Breast epithelium (tissue), 3 donors: ENCODE results near the gene ZG16.

Experiments
- CTCF ChIP-seq, 3 donors: fragments of 450-650 bp; IDR thresholded peaks; one replicate each; pipeline ENCODE4 v1.5.1; 2016 to 2017; ENCODE audit warnings: antibody characterized with exemption in 3 of 3, mild to moderate bottlenecking in 3 of 3, moderate library complexity in 3 of 3
- POLR2A ChIP-seq: fragments of 450-650 bp; IDR thresholded peaks from one replicate; pipeline ENCODE4 v1.6.1; 2016; ENCODE audit warnings: antibody characterized with exemption, mild to moderate bottlenecking, moderate library complexity

GRCh38 chr16:29825145-29826044 lies 47.3 kb downstream of the ZG16 start:
- TF ChIP-seq POLR2A (no peak), CTCF (IDR thresholded peaks at IDR 0.05) (no peak)
